Lower leg skin (tissue), 4 donors: ENCODE data around the gene ZDHHC7. TPM values are rescaled to one million over a fixed set of nuclear protein-coding genes. Genes with fewer than 3 reads are reported as not detected.

ENCODE experiments used
- DNase-seq, 2 donors: peaks; one replicate each; pipeline ENCODE4 v3.0.0-alpha.2; 2019; ENCODE audit warnings: low spot score in 2 of 2
- H3K4me3 ChIP-seq: fragments of 200-600 bp; sonication (generic); 2 replicates; pipeline ENCODE4 v1.5.1; 2017; ENCODE audit warnings: mild to moderate bottlenecking, low read depth; ENCODE audit not compliant: poor library complexity, severe bottlenecking
- POLR2A ChIP-seq, 2 donors: fragments of 450-650 bp; IDR thresholded peaks; one replicate each; pipeline ENCODE4 v1.6.1; 2016 to 2017; ENCODE audit warnings: antibody characterized with exemption in 2 of 2, mild to moderate bottlenecking in 1 of 2, moderate library complexity in 1 of 2
- WGBS, 2 donors: methylation state at CpG; one replicate each; pipeline ENCODE4 v1.1.5; 2018; 5-methylcytosine and 5-hydroxymethylcytosine counted together
- intact Hi-C: fragments of 100-400 bp; cut with DNase I; formaldehyde crosslinking; loops from one replicate; pipeline ENCODE4 v1.15.0; 2023; ENCODE audit warnings: low total_unique reads
- total RNA-seq, 4 donors: library from RNA; depleted of rRNA; stranded (reverse); fragments of >200 nt; gene quantifications; one replicate each; pipeline ENCODE4 v1.1.0, GENCODE V29; 2016
- TF ChIP-seq, protein P1 (sequence below), 3 donors: fragments of 450-650 bp; IDR thresholded peaks; one replicate each; pipeline ENCODE4 v1.5.1; 2016; ENCODE audit warnings: antibody characterized with exemption in 3 of 3, mild to moderate bottlenecking in 3 of 3, moderate library complexity in 2 of 3

The ZDHHC7 gene
- total RNA-seq, 4 donors from 2014 or later, result 39.7 to 56.5 (median 47.3) TPM

DNA sequence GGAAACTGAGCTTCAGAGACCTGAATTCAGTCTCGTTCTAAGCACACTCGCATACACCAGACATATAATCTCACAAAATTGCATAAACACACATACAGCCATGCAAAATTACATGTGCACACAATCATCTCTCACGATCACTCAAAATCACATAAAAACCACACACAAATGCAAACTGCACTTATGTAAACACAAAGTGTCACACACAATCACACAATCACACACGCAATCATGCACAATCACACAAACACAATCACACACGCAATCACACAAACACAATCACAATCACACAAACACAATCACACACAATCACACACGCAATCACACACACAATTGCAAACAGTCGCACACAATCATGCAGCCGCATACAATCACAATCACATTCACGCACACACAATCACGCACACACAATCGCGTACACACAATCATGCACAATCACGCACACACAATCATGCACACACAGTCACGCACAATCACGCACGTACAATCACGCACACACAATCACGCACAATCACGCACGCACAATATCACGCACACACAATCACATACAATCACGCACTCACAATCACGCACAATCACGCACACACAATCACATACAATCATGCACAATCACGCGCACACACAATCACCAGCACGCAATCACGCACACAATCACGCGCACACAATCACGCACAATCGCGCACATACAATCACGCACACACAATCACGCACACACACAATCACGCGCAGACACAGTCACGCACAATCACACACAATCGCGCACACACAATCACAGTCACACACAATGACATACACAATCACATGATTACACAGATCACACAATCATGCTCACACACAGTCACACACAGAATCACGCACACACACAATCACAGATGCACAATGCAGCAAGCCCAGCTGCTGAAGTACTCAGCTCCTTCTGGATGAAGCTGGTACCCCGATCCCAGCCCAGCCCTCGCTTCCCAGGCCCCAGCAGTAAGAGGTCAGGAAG, 45.6 kb downstream of the ZDHHC7 start:
- WGBS, 2 donors, result 88% methylated on average over 43 of the region's 43 CpGs
- no peak overlapping the region for H3K4me3 ChIP-seq
- intact Hi-C loops, result loop anchor here (10.0 kb wide), 1 partner anchor 451 kb away; no protein-coding TSS in a partner anchor
- DNase-seq, result no peak
- TF ChIP-seq POLR2A (IDR thresholded peaks at IDR 0.05), result no peak
- TF ChIP-seq, protein P1, sequence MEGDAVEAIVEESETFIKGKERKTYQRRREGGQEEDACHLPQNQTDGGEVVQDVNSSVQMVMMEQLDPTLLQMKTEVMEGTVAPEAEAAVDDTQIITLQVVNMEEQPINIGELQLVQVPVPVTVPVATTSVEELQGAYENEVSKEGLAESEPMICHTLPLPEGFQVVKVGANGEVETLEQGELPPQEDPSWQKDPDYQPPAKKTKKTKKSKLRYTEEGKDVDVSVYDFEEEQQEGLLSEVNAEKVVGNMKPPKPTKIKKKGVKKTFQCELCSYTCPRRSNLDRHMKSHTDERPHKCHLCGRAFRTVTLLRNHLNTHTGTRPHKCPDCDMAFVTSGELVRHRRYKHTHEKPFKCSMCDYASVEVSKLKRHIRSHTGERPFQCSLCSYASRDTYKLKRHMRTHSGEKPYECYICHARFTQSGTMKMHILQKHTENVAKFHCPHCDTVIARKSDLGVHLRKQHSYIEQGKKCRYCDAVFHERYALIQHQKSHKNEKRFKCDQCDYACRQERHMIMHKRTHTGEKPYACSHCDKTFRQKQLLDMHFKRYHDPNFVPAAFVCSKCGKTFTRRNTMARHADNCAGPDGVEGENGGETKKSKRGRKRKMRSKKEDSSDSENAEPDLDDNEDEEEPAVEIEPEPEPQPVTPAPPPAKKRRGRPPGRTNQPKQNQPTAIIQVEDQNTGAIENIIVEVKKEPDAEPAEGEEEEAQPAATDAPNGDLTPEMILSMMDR (IDR thresholded peaks at IDR 0.05), result no peak

GRCh38 chr16:84964386-84965128, 46.8 kb downstream of the ZDHHC7 start:
- intact Hi-C loops, result loop anchor here (10.0 kb wide), 1 partner anchor 450 kb away; no protein-coding TSS in a partner anchor
- TF ChIP-seq POLR2A (IDR thresholded peaks at IDR 0.05), result no peak
- TF ChIP-seq, protein P1 (IDR thresholded peaks at IDR 0.05), result no peak
- H3K4me3 ChIP-seq, result no peak overlapping the region
- no peak for DNase-seq
- 71 to 76% methylated on average over 19 of the region's 19 CpGs for WGBS, 2 donors

DNA sequence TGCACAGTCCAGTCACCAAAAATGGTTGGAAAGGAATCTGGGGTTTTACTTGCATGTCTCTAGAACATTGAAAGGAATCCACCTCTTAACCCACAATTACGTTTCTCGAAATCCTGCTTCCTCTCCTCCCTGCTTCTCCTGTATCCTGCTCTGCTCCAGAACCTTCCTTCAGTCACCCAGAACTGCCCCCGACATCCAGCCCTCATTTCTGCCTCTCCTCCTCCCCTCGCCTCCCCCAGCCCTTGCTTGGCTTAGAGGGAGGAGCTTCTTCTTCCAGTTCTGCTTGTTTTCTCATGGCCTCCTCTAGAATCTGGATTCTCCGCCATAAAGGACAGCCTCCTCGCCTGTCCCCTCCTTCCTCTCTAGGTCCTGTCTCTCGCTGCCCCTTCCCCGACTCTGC, 48.3 kb downstream of the ZDHHC7 start:
- intact Hi-C loops, result loop anchor here (10.0 kb wide), 1 partner anchor 448 kb away; no protein-coding TSS in a partner anchor
- DNase-seq, result no peak
- no peak overlapping the region for H3K4me3 ChIP-seq
- WGBS, 2 donors, result 81 to 82% methylated on average over 8 of the region's 8 CpGs
- TF ChIP-seq POLR2A (IDR thresholded peaks at IDR 0.05), result no peak
- TF ChIP-seq, protein P1 (IDR thresholded peaks at IDR 0.05), result no peak

- no peak overlapping the region for H3K4me3 ChIP-seq
- intact Hi-C loops, result loop anchor here (10.0 kb wide), 1 partner anchor 446 kb away; no protein-coding TSS in a partner anchor
- DNase-seq, result no peak
- 91 to 95% methylated on average over 4 of the region's 4 CpGs for WGBS, 2 donors
- TF ChIP-seq, protein P1 (IDR thresholded peaks at IDR 0.05), result no peak
- no peak for TF ChIP-seq POLR2A (IDR thresholded peaks at IDR 0.05)
These were observed 50.4 kb downstream of the ZDHHC7 start for GRCh38 chr16:84960942-84961341.

DNA sequence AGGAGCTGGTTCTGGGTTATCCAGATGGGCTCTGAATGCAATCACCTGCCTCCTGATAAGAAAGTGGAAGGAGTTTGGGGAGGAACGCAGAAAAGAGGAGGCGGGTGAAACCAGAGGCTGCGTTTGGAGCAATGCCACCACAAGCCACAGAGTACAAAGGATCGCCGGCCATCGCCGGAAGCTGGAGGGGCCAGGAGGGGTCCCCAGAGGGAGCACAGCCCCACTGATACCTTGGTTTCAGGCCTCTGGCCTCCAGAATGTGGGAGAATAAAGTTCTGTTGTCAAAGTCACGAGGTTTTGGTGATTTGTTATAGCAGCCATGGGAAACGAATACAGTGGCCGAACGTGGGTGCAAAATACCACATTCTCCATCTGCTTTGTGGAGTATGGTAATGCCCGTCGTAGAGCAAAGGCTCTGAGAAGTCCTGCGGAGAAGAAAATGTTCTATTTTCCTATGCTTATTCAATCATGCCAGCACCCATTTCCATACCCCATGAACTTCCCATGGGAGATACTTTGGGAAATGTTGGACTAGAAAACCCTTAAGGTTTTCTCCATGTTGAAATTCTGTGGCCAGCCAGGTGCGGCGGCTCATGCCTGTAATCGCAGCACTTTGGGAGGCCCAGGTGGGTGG, 51.4 kb downstream of the ZDHHC7 start:
- DNase-seq, result no peak
- 86 to 88% methylated on average over 17 of the region's 17 CpGs for WGBS, 2 donors
- intact Hi-C loops, result loop anchor here (10.0 kb wide), 1 partner anchor 445 kb away; no protein-coding TSS in a partner anchor
- no peak overlapping the region for H3K4me3 ChIP-seq
- no peak for TF ChIP-seq POLR2A (IDR thresholded peaks at IDR 0.05)
- TF ChIP-seq, protein P1 (IDR thresholded peaks at IDR 0.05), result no peak
